Mucosa of gallbladder (tissue), 1 donor: Measurements from ENCODE around the gene SRRM5. TPM values are rescaled to one million over a fixed set of nuclear protein-coding genes. Genes with fewer than 3 reads are reported as not detected.

Source experiments
- total RNA-seq: library from RNA; stranded (reverse); gene quantifications from one replicate; pipeline ENCODE4 v1.2.1, GENCODE V29; 2021
- donor health status: DM: no; HTN: no; CAD: no.

The SRRM5 gene
- total RNA-seq, 1 donor from 2014 or later: 0.52 TPM

Other genes starting within 250 kb of the SRRM5 start
- gene TEX101, start 197.2 kb upstream of the SRRM5 start, total RNA-seq: not detected
- 1.6 TPM for gene LYPD3, start 146.5 kb upstream of the SRRM5 start, total RNA-seq
- gene PHLDB3, start 107.3 kb upstream of the SRRM5 start, total RNA-seq: 35.3 TPM
- gene ETHE1, start 84.9 kb upstream of the SRRM5 start, total RNA-seq: 55.4 TPM
- gene ZNF575, start 78.9 kb upstream of the SRRM5 start, total RNA-seq: 4.1 TPM
- 33.6 TPM for gene XRCC1, start 36.6 kb upstream of the SRRM5 start, total RNA-seq
- 13.3 TPM for gene PINLYP, start 36.3 kb upstream of the SRRM5 start, total RNA-seq
- gene IRGQ, start 16.0 kb upstream of the SRRM5 start, total RNA-seq: 35.7 TPM
- gene ZNF576, start 15.5 kb upstream of the SRRM5 start, total RNA-seq: 17.9 TPM
- gene ZNF428, start 7.5 kb downstream of the SRRM5 start, total RNA-seq: 54.4 TPM
- 20.6 TPM for gene CADM4, start 27.8 kb downstream of the SRRM5 start, total RNA-seq
- 46.3 TPM for gene PLAUR, start 58.1 kb downstream of the SRRM5 start, total RNA-seq
- gene IRGC, start 104.0 kb downstream of the SRRM5 start, total RNA-seq: not detected
- 71.4 TPM for gene SMG9, start 142.9 kb downstream of the SRRM5 start, total RNA-seq
- 10.5 TPM for gene KCNN4, start 168.9 kb downstream of the SRRM5 start, total RNA-seq
- 1.6 TPM for gene LYPD5, start 190.4 kb downstream of the SRRM5 start, total RNA-seq
- gene ZNF283, start 215.2 kb downstream of the SRRM5 start, total RNA-seq: 10.3 TPM